SK-N-MC (cell line): Measurements from ENCODE around the gene HECA.

Experiments
- EZH2 ChIP-seq: fragments of 200-600 bp; sonication (generic); IDR thresholded peaks from one replicate; pipeline ENCODE4 v1.6.1; 2017; ENCODE audit warnings: antibody characterized with exemption
- FOXP2 ChIP-seq: optimal IDR thresholded peaks from 2 replicates; pipeline ENCODE3; 2011; ENCODE audit warnings: mild to moderate bottlenecking, moderate library complexity; ENCODE audit not compliant: insufficient read depth; ENCODE audit errors: extremely low read length, control extremely low read depth
- POLR2AphosphoS5 ChIP-seq: IDR thresholded peaks from 2 replicates; pipeline ENCODE4 v1.6.1; 2012; ENCODE audit warnings: mild to moderate bottlenecking, low read depth, low read length, borderline replicate concordance

DNA sequence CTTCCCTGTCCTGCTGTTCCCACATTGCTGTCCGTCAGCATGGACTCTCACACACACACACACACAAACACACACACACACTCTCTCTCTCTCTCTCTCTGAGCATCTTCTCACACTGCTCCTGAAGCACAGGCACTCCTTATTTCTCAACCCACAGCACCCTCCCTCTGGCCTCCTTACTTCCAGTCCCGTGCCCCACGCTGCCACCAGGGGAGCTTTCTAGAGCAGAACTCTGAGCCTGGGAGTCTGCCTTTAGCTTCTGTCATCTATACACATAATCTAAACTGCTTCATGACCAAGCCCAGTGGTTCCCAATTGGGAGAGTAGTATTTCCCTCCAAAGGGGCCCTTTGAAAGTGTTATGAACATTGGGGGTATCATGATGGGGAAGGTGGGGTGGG lies 29.1 kb downstream of the HECA start:
- TF ChIP-seq EZH2, result no peak
- TF ChIP-seq POLR2AphosphoS5, result no peak
- TF ChIP-seq FOXP2, result no peak
